ENCODE measurements around the gene PNPLA7.
"Not testable (repeated sequence)": the region's sequence is repeated elsewhere in the genome, so short reads cannot be mapped to it uniquely, and the experiment has no call there.

Gene PNPLA7

GRCh38 chr9:137550231-137550621 lies at the start of gene PNPLA7:
Gene PNPLA7, minus strand, starts transcription at chr9:137550402. Its CDS starts 205 bp downstream, at chr9:137550197.
- Histone ChIP-seq H3K9ac (ENCODE audit: low read length in 5 of 5) (peak within 1 kb of the TSS; percentile 28 to 93 (median 66)), H3K9me3 (ENCODE audit: control insufficient read depth in 5 of 5, low read length in 5 of 5) (no peaks in the 10 kb centered on the region), H3K27ac (ENCODE audit: low read depth, low read length) (peak within 1 kb of the TSS; percentile 87), H3K4me1 (ENCODE audit: control insufficient read depth in 5 of 5, insufficient read depth in 5 of 5, low read length in 5 of 5) (peaks cover 4 to 47% (median 35%) of the 10 kb centered on the region in 5 donors), H3K36me3 (ENCODE audit: control insufficient read depth in 5 of 5, insufficient read depth in 5 of 5, low read length in 5 of 5) (peaks cover 0 to 19% (median 5%) of the 10 kb centered on the region in 5 donors), H3K4me3 (ENCODE audit: low read depth in 1 of 5, low read length in 5 of 5) (peak within 1 kb of the TSS; percentile 62 to 79 (median 67)), H3K27me3 (ENCODE audit: control insufficient read depth in 5 of 5, insufficient read depth in 4 of 5, low read length in 5 of 5) (no peaks in the 10 kb centered on the region)

GRCh38 chr9:137598943-137599342 lies 48.7 kb upstream of the PNPLA7 start:
- H3K27me3 ChIP-seq (ENCODE audit: control insufficient read depth in 5 of 5, insufficient read depth in 4 of 5, low read length in 5 of 5), result no peaks in the 10 kb centered on the region
- no peak overlapping the region for H3K4me3 ChIP-seq (ENCODE audit: low read depth in 1 of 5, low read length in 5 of 5)
- H3K9ac ChIP-seq (ENCODE audit: low read length in 5 of 5), result no peak overlapping the region
- no peaks in the 10 kb centered on the region for H3K36me3 ChIP-seq (ENCODE audit: control insufficient read depth in 5 of 5, insufficient read depth in 5 of 5, low read length in 5 of 5)
- no peaks in the 10 kb centered on the region for H3K9me3 ChIP-seq (ENCODE audit: control insufficient read depth in 5 of 5, low read length in 5 of 5)
- H3K27ac ChIP-seq (ENCODE audit: low read depth, low read length), result no peak overlapping the region
- H3K4me1 ChIP-seq (ENCODE audit: control insufficient read depth in 5 of 5, insufficient read depth in 5 of 5, low read length in 5 of 5), result peaks cover 0 to 11% (median under 1%) of the 10 kb centered on the region in 5 donors

- H3K27ac ChIP-seq (ENCODE audit: low read depth, low read length); H3K36me3 ChIP-seq (ENCODE audit: control insufficient read depth in 5 of 5, insufficient read depth in 5 of 5, low read length in 5 of 5); H3K9ac ChIP-seq (ENCODE audit: low read length in 5 of 5); H3K4me3 ChIP-seq (ENCODE audit: low read depth in 1 of 5, low read length in 5 of 5); H3K4me1 ChIP-seq (ENCODE audit: control insufficient read depth in 5 of 5, insufficient read depth in 5 of 5, low read length in 5 of 5); H3K9me3 ChIP-seq (ENCODE audit: control insufficient read depth in 5 of 5, low read length in 5 of 5); H3K27me3 ChIP-seq (ENCODE audit: control insufficient read depth in 5 of 5, insufficient read depth in 4 of 5, low read length in 5 of 5): not testable (repeated sequence)
Measured at GRCh38 chr9:137596577-137596976, 46.4 kb upstream of the PNPLA7 start.

GRCh38 chr9:137593176-137593575 lies 43.0 kb upstream of the PNPLA7 start:
- H3K9ac ChIP-seq (ENCODE audit: low read length in 5 of 5), result peak overlapping the region in 1 of 5 donors; percentile 21
- no peaks in the 10 kb centered on the region for H3K27me3 ChIP-seq (ENCODE audit: control insufficient read depth in 5 of 5, insufficient read depth in 4 of 5, low read length in 5 of 5)

GRCh38 chr9:137592767-137593166 lies 42.6 kb upstream of the PNPLA7 start:
- Histone ChIP-seq H3K27me3 (ENCODE audit: control insufficient read depth in 5 of 5, insufficient read depth in 4 of 5, low read length in 5 of 5) (no peaks in the 10 kb centered on the region), H3K4me1 (ENCODE audit: control insufficient read depth in 5 of 5, insufficient read depth in 5 of 5, low read length in 5 of 5) (peaks cover 2 to 20% (median 17%) of the 10 kb centered on the region in 5 donors), H3K36me3 (ENCODE audit: control insufficient read depth in 5 of 5, insufficient read depth in 5 of 5, low read length in 5 of 5) (peaks cover 0 to 6% (median 2%) of the 10 kb centered on the region in 5 donors), H3K4me3 (ENCODE audit: low read depth in 1 of 5, low read length in 5 of 5) (no peak overlapping the region), H3K9me3 (ENCODE audit: control insufficient read depth in 5 of 5, low read length in 5 of 5) (no peaks in the 10 kb centered on the region), H3K27ac (ENCODE audit: low read depth, low read length) (no peak overlapping the region), H3K9ac (ENCODE audit: low read length in 5 of 5) (peak overlapping the region in 1 of 5 donors; percentile 21)

More at GRCh38 chr9:137593176-137593575, 43.0 kb upstream of the PNPLA7 start:
- Histone ChIP-seq H3K27ac (ENCODE audit: low read depth, low read length) (no peak overlapping the region), H3K4me3 (ENCODE audit: low read depth in 1 of 5, low read length in 5 of 5) (no peak overlapping the region), H3K36me3 (ENCODE audit: control insufficient read depth in 5 of 5, insufficient read depth in 5 of 5, low read length in 5 of 5) (peaks cover 0 to 3% (median under 1%) of the 10 kb centered on the region in 5 donors), H3K9me3 (ENCODE audit: control insufficient read depth in 5 of 5, low read length in 5 of 5) (no peaks in the 10 kb centered on the region), H3K4me1 (ENCODE audit: control insufficient read depth in 5 of 5, insufficient read depth in 5 of 5, low read length in 5 of 5) (peaks cover 2 to 20% (median 17%) of the 10 kb centered on the region in 5 donors)

- H3K4me3 ChIP-seq (ENCODE audit: low read depth in 1 of 5, low read length in 5 of 5), result peak within 1 kb of the TSS; percentile 66 to 83 (median 74)
- H3K4me1 ChIP-seq (ENCODE audit: control insufficient read depth in 5 of 5, insufficient read depth in 5 of 5, low read length in 5 of 5), result peaks cover 2 to 20% (median 17%) of the 10 kb centered on the region in 5 donors
- peaks cover 0 to 27% (median 19%) of the 10 kb centered on the region in 5 donors for H3K36me3 ChIP-seq (ENCODE audit: control insufficient read depth in 5 of 5, insufficient read depth in 5 of 5, low read length in 5 of 5)
- no peaks in the 10 kb centered on the region for H3K27me3 ChIP-seq (ENCODE audit: control insufficient read depth in 5 of 5, insufficient read depth in 4 of 5, low read length in 5 of 5)
- H3K9me3 ChIP-seq (ENCODE audit: control insufficient read depth in 5 of 5, low read length in 5 of 5), result no peaks in the 10 kb centered on the region
- H3K9ac ChIP-seq (ENCODE audit: low read length in 5 of 5), result peak within 1 kb of the TSS; percentile 56 to 86 (median 81)
- no peak within 1 kb of the TSS for H3K27ac ChIP-seq (ENCODE audit: low read depth, low read length)
Measured at GRCh38 chr9:137590469-137591383, 40.5 kb upstream of the PNPLA7 start, which contains the start of gene ZMYND19. Gene ZMYND19, minus strand, starts transcription at chr9:137590512. Its CDS starts 249 bp downstream, at chr9:137590263.

GRCh38 chr9:137590123-137590468 lies 39.9 kb upstream of the PNPLA7 start:
- no peaks in the 10 kb centered on the region for H3K9me3 ChIP-seq (ENCODE audit: control insufficient read depth in 5 of 5, low read length in 5 of 5)
- H3K27ac ChIP-seq (ENCODE audit: low read depth, low read length), result no peak overlapping the region
- peak overlapping the region in 4 of 5 donors; percentile 63 to 79 (median 72) for H3K4me3 ChIP-seq (ENCODE audit: low read depth in 1 of 5, low read length in 5 of 5)
- peaks cover 0 to 31% (median 23%) of the 10 kb centered on the region in 5 donors for H3K36me3 ChIP-seq (ENCODE audit: control insufficient read depth in 5 of 5, insufficient read depth in 5 of 5, low read length in 5 of 5)
- no peaks in the 10 kb centered on the region for H3K27me3 ChIP-seq (ENCODE audit: control insufficient read depth in 5 of 5, insufficient read depth in 4 of 5, low read length in 5 of 5)
- H3K9ac ChIP-seq (ENCODE audit: low read length in 5 of 5), result no peak overlapping the region
- peaks cover 2 to 20% (median 17%) of the 10 kb centered on the region in 5 donors for H3K4me1 ChIP-seq (ENCODE audit: control insufficient read depth in 5 of 5, insufficient read depth in 5 of 5, low read length in 5 of 5)

GRCh38 chr9:137589441-137590122 lies 39.4 kb upstream of the PNPLA7 start:
- H3K4me3 ChIP-seq (ENCODE audit: low read depth in 1 of 5, low read length in 5 of 5), result peak overlapping the region; percentile 63 to 79 (median 67)
- peaks cover 2 to 20% (median 17%) of the 10 kb centered on the region in 5 donors for H3K4me1 ChIP-seq (ENCODE audit: control insufficient read depth in 5 of 5, insufficient read depth in 5 of 5, low read length in 5 of 5)
- H3K27me3 ChIP-seq (ENCODE audit: control insufficient read depth in 5 of 5, insufficient read depth in 4 of 5, low read length in 5 of 5), result no peaks in the 10 kb centered on the region
- no peaks in the 10 kb centered on the region for H3K9me3 ChIP-seq (ENCODE audit: control insufficient read depth in 5 of 5, low read length in 5 of 5)
- peak overlapping the region; percentile 56 to 86 (median 81) for H3K9ac ChIP-seq (ENCODE audit: low read length in 5 of 5)
- peaks cover 0 to 32% (median 23%) of the 10 kb centered on the region in 5 donors for H3K36me3 ChIP-seq (ENCODE audit: control insufficient read depth in 5 of 5, insufficient read depth in 5 of 5, low read length in 5 of 5)
- H3K27ac ChIP-seq (ENCODE audit: low read depth, low read length), result no peak overlapping the region

- H3K36me3 ChIP-seq (ENCODE audit: control insufficient read depth in 5 of 5, insufficient read depth in 5 of 5, low read length in 5 of 5), result peaks cover 0 to 39% (median 29%) of the 10 kb centered on the region in 5 donors
- H3K4me1 ChIP-seq (ENCODE audit: control insufficient read depth in 5 of 5, insufficient read depth in 5 of 5, low read length in 5 of 5), result peaks cover 2 to 20% (median 17%) of the 10 kb centered on the region in 5 donors
- H3K9me3 ChIP-seq (ENCODE audit: control insufficient read depth in 5 of 5, low read length in 5 of 5), result no peaks in the 10 kb centered on the region
- peak overlapping the region in 3 of 5 donors; percentile 67 to 79 (median 78) for H3K4me3 ChIP-seq (ENCODE audit: low read depth in 1 of 5, low read length in 5 of 5)
- H3K27ac ChIP-seq (ENCODE audit: low read depth, low read length), result no peak overlapping the region
- H3K27me3 ChIP-seq (ENCODE audit: control insufficient read depth in 5 of 5, insufficient read depth in 4 of 5, low read length in 5 of 5), result no peaks in the 10 kb centered on the region
- peak overlapping the region in 2 of 5 donors; percentile 85 to 86 for H3K9ac ChIP-seq (ENCODE audit: low read length in 5 of 5)
Measured at GRCh38 chr9:137588891-137589290, 38.7 kb upstream of the PNPLA7 start.
